GM23338 (cell line): ENCODE data around the gene P3H4. TPM values are rescaled to one million over a fixed set of nuclear protein-coding genes. Genes with fewer than 3 reads are reported as not detected.

Experiments
- ATAC-seq: fragments of 200-7000 bp; cut with Tn5 transposase; 3 replicates; pipeline ENCODE4 v1.9.1; 2020
- DNase-seq: peaks from one replicate; pipeline ENCODE4 v3.0.0-alpha.2; 2015; ENCODE audit warnings: low spot score
- H2AFZ ChIP-seq: fragments of 200-600 bp; sonication (generic); 2 replicates; pipeline ENCODE4 v1.8.0; 2016; ENCODE audit warnings: antibody characterized with exemption, mild to moderate bottlenecking, moderate library complexity
- H3F3A ChIP-seq: fragments of 200-600 bp; sonication (generic); replicated peaks from 2 replicates; pipeline ENCODE4 v1.8.0; 2017; ENCODE audit warnings: antibody characterized with exemption, mixed run types, low read depth
- H3K27ac ChIP-seq: fragments of 200-600 bp; sonication (generic); 2 replicates; pipeline ENCODE4 v1.6.1; 2016; ENCODE audit warnings: low read depth
- H3K27me3 ChIP-seq: fragments of 200-600 bp; sonication (generic); 2 replicates; pipeline ENCODE4 v1.8.0; 2016; ENCODE audit warnings: mild to moderate bottlenecking, mixed run types, moderate library complexity; ENCODE audit not compliant: insufficient read depth
- H3K36me3 ChIP-seq: fragments of 200-600 bp; sonication (generic); 2 replicates; pipeline ENCODE4 v1.8.0; 2016; ENCODE audit warnings: mild to moderate bottlenecking; ENCODE audit not compliant: insufficient read depth
- H3K4me1 ChIP-seq: fragments of 200-600 bp; sonication (generic); 2 replicates; pipeline ENCODE4 v1.8.0; 2016; ENCODE audit warnings: mild to moderate bottlenecking, moderate library complexity; ENCODE audit not compliant: insufficient read depth
- H3K4me2 ChIP-seq: fragments of 200-600 bp; sonication (generic); 2 replicates; pipeline ENCODE4 v1.7.1; 2017; ENCODE audit warnings: mixed run types
- H3K4me3 ChIP-seq: fragments of 200-600 bp; sonication (generic); 2 replicates; pipeline ENCODE4 v1.6.1; 2016; ENCODE audit warnings: mixed run types
- H3K79me2 ChIP-seq: fragments of 200-600 bp; sonication (generic); replicated peaks from 2 replicates; pipeline ENCODE4 v1.8.0; 2017; ENCODE audit warnings: mild to moderate bottlenecking; ENCODE audit not compliant: insufficient read depth
- H3K9me2 ChIP-seq: fragments of 200-600 bp; sonication (generic); 2 replicates; pipeline ENCODE4 v1.8.0; 2017; ENCODE audit not compliant: insufficient read depth
- H4K20me1 ChIP-seq: fragments of 200-600 bp; sonication (generic); replicated peaks from 2 replicates; pipeline ENCODE4 v1.8.0; 2017; ENCODE audit warnings: mild to moderate bottlenecking; ENCODE audit not compliant: insufficient read depth
- H3K27ac Mint-ChIP-seq: 2 replicates; pipeline ENCODE4 v1.8.0; 2020; ENCODE audit warnings: inconsistent platforms, mild to moderate bottlenecking, moderate library complexity, mixed read lengths
- H3K27me3 Mint-ChIP-seq: 3 replicates; pipeline ENCODE4 v1.8.0; 2022; ENCODE audit warnings: low read depth, mild to moderate bottlenecking, moderate library complexity, mixed read lengths, inconsistent platforms; ENCODE audit not compliant: insufficient read depth, poor library complexity
- H3K36me3 Mint-ChIP-seq: 3 replicates; pipeline ENCODE4 v1.8.0; 2021; ENCODE audit warnings: low read depth, mild to moderate bottlenecking, inconsistent platforms, moderate library complexity, mixed read lengths
- H3K4me1 Mint-ChIP-seq: 3 replicates; pipeline ENCODE4 v1.8.0; 2020; ENCODE audit warnings: mild to moderate bottlenecking, inconsistent platforms, mixed read lengths
- H3K4me3 Mint-ChIP-seq: 3 replicates; pipeline ENCODE4 v1.8.0; 2021; ENCODE audit warnings: moderate library complexity, mild to moderate bottlenecking, inconsistent platforms, mixed read lengths
- H3K9me3 Mint-ChIP-seq: 3 replicates; pipeline ENCODE4 v1.8.0; 2020; ENCODE audit warnings: moderate library complexity, mild to moderate bottlenecking, inconsistent platforms, mixed read lengths
- CREB1 ChIP-seq: fragments of 250-450 bp; sonication (Bioruptor Pico); IDR thresholded peaks from 2 replicates; pipeline ENCODE4 v1.5.0; 2020; ENCODE audit warnings: low read depth, mild to moderate bottlenecking, moderate library complexity
- EZH2 ChIP-seq: fragments of 200-600 bp; sonication (generic); IDR thresholded peaks from one replicate; pipeline ENCODE4 v1.8.0; 2017; ENCODE audit warnings: antibody characterized with exemption, mild to moderate bottlenecking, low read depth; ENCODE audit not compliant: unreplicated experiment
- EZH2phosphoT487 ChIP-seq: fragments of 200-600 bp; sonication (generic); IDR thresholded peaks from one replicate; pipeline ENCODE4 v1.8.1; 2018; ENCODE audit warnings: antibody characterized with exemption; ENCODE audit not compliant: unreplicated experiment
- JUNB ChIP-seq: IDR thresholded peaks from one replicate; pipeline ENCODE4 v1.6.1; 2016; ENCODE audit warnings: antibody characterized with exemption; ENCODE audit not compliant: unreplicated experiment
- STAT1 ChIP-seq: IDR thresholded peaks from one replicate; pipeline ENCODE4 v1.6.1; 2016; ENCODE audit warnings: antibody characterized with exemption; ENCODE audit not compliant: unreplicated experiment
- ZNF114 ChIP-seq: fragments of 250-450 bp; sonication (Bioruptor Pico); IDR thresholded peaks from 2 replicates; pipeline ENCODE4 v1.5.0; 2020; ENCODE audit warnings: mild to moderate bottlenecking, moderate library complexity
- ZNF462 ChIP-seq: fragments of 250-450 bp; sonication (Bioruptor Pico); IDR thresholded peaks from 2 replicates; pipeline ENCODE4 v1.5.0; 2020; ENCODE audit warnings: mild to moderate bottlenecking, moderate library complexity
- polyA plus RNA-seq: library from polyadenylated mRNA; unstranded; fragments of >200 nt; fragmentation: Nextera tagmentation; extraction: Ambion mirVana; gene quantifications from 2 replicates; pipeline ENCODE4 v1.2.1, GENCODE V29; 2016
- total RNA-seq: library from RNA; depleted of rRNA; stranded (reverse); fragments of >200 nt; shearing (Covaris generic); gene quantifications from 2 replicates; pipeline ENCODE4 v1.2.3, GENCODE V29; 2014
- TF ChIP-seq, protein P1 (sequence below): IDR thresholded peaks from 2 replicates; pipeline ENCODE4 v1.6.1; 2016; ENCODE audit warnings: antibody characterized with exemption
- TF ChIP-seq, protein P2 (sequence below): IDR thresholded peaks from one replicate; pipeline ENCODE4 v1.6.1; 2018; ENCODE audit warnings: antibody characterized with exemption; ENCODE audit not compliant: unreplicated experiment

The P3H4 gene
- total and polyA plus RNA-seq, 2 experiments from 2014 or later = 16.0 to 33.3 TPM

DNA sequence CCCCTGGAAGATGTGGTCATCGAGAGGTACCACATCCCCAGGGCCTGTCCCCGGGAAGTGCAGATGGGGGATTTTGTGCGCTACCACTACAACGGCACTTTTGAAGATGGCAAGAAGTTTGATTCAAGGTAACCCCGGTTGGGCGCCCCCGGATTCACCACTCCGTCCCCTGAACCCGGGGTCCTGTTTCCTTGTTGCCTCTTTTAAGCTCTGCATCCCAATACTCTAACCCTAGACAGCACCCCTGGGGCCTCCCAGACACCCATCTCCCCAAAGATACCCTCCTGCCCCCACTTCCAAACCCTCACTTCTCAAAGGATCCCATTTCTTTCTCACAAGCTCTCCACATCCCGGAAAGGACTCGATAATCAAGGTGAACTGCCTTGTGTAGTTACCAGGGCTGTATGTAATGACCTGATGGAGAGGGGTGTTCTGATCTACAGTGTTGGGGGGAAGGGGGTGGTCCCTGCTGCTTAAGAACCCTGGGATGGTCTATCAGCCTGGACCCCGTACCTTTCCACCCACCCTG is 1.5 kb upstream of the P3H4 start:
- peak overlapping the region; percentile 98 for H2AFZ ChIP-seq
- H3K27me3 Mint-ChIP-seq = peaks cover 22% of the 10 kb centered on the region
- H3K4me2 ChIP-seq = peak overlapping the region; percentile 98
- H3K9me2 ChIP-seq = no peaks in the 10 kb centered on the region
- H3K36me3 ChIP-seq = peaks cover 2% of the 10 kb centered on the region; the same call in 1 of the 2 replicates
- peak overlapping the region; percentile 67 for H3K27ac ChIP-seq
- no peaks in the 10 kb centered on the region for H4K20me1 ChIP-seq
- peaks cover 9% of the 10 kb centered on the region; the same call in 2 of the 3 replicates for H3K9me3 Mint-ChIP-seq
- TF ChIP-seq ZNF114 (CRISPR knock-in tag) (no peak), EZH2 (no peak)
- peak overlapping the region; percentile 79 for H3K27ac Mint-ChIP-seq
- DNase-seq = peak; percentile 68
- H3K27me3 ChIP-seq = peaks cover 9% of the 10 kb centered on the region
- ATAC-seq = peak; percentile 15
- H3K79me2 ChIP-seq = peaks cover 46% of the 10 kb centered on the region
- peaks cover 23% of the 10 kb centered on the region for H3K4me1 Mint-ChIP-seq
- peak overlapping the region; percentile 93 for H3K4me3 Mint-ChIP-seq
- H3K4me1 ChIP-seq = peaks cover 30% of the 10 kb centered on the region
- H3K36me3 Mint-ChIP-seq = peaks cover 36% of the 10 kb centered on the region
- peak overlapping the region; percentile 98 for H3K4me3 ChIP-seq
- peaks cover 16% of the 10 kb centered on the region for H3F3A ChIP-seq

- peaks cover 12% of the 10 kb centered on the region for H3F3A ChIP-seq
- H3K4me2 ChIP-seq = peak within 1 kb of the TSS; percentile 98
- no peaks in the 10 kb centered on the region for H4K20me1 ChIP-seq
- H3K27ac Mint-ChIP-seq = peak within 1 kb of the TSS; percentile 90
- peaks cover 22% of the 10 kb centered on the region for H3K27me3 Mint-ChIP-seq
- no peaks in the 10 kb centered on the region for H3K36me3 ChIP-seq
- peaks cover 9% of the 10 kb centered on the region; the same call in 2 of the 3 replicates for H3K9me3 Mint-ChIP-seq
- H3K27me3 ChIP-seq = peaks cover 9% of the 10 kb centered on the region
- peak within 1 kb of the TSS; percentile 98 for H3K4me3 ChIP-seq
- DNase-seq = peak; percentile 96
- H3K4me1 Mint-ChIP-seq = peaks cover 19% of the 10 kb centered on the region
- peak within 1 kb of the TSS; percentile 67 for H3K27ac ChIP-seq
- H3K4me1 ChIP-seq = peaks cover 28% of the 10 kb centered on the region
- peaks cover 30% of the 10 kb centered on the region for H3K36me3 Mint-ChIP-seq
- peak within 1 kb of the TSS; percentile 98 for H2AFZ ChIP-seq
- H3K9me2 ChIP-seq = no peaks in the 10 kb centered on the region
- peaks cover 46% of the 10 kb centered on the region for H3K79me2 ChIP-seq
- ATAC-seq = peak; percentile 60
- H3K4me3 Mint-ChIP-seq = peak within 1 kb of the TSS; percentile 93
- TF ChIP-seq STAT1 (no peak), EZH2 (no peak), ZNF462 (CRISPR knock-in tag) (no peak), JUNB (no peak), CREB1 (CRISPR knock-in tag) (no peak; the same call in 1 of the 2 replicates), EZH2phosphoT487 (no peak)
- TF ChIP-seq, protein P1, sequence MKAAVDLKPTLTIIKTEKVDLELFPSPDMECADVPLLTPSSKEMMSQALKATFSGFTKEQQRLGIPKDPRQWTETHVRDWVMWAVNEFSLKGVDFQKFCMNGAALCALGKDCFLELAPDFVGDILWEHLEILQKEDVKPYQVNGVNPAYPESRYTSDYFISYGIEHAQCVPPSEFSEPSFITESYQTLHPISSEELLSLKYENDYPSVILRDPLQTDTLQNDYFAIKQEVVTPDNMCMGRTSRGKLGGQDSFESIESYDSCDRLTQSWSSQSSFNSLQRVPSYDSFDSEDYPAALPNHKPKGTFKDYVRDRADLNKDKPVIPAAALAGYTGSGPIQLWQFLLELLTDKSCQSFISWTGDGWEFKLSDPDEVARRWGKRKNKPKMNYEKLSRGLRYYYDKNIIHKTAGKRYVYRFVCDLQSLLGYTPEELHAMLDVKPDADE = peak; percentile 50
- TF ChIP-seq, protein P2, sequence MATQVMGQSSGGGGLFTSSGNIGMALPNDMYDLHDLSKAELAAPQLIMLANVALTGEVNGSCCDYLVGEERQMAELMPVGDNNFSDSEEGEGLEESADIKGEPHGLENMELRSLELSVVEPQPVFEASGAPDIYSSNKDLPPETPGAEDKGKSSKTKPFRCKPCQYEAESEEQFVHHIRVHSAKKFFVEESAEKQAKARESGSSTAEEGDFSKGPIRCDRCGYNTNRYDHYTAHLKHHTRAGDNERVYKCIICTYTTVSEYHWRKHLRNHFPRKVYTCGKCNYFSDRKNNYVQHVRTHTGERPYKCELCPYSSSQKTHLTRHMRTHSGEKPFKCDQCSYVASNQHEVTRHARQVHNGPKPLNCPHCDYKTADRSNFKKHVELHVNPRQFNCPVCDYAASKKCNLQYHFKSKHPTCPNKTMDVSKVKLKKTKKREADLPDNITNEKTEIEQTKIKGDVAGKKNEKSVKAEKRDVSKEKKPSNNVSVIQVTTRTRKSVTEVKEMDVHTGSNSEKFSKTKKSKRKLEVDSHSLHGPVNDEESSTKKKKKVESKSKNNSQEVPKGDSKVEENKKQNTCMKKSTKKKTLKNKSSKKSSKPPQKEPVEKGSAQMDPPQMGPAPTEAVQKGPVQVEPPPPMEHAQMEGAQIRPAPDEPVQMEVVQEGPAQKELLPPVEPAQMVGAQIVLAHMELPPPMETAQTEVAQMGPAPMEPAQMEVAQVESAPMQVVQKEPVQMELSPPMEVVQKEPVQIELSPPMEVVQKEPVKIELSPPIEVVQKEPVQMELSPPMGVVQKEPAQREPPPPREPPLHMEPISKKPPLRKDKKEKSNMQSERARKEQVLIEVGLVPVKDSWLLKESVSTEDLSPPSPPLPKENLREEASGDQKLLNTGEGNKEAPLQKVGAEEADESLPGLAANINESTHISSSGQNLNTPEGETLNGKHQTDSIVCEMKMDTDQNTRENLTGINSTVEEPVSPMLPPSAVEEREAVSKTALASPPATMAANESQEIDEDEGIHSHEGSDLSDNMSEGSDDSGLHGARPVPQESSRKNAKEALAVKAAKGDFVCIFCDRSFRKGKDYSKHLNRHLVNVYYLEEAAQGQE = no peak
Measured at GRCh38 chr17:41812381-41813151, 817 bp upstream of the P3H4 start, which contains the start of gene FKBP10. TSS of gene FKBP10 (plus strand) at chr17:41813004. CDS start at chr17:41813035, 31 bp downstream.
